CD4-positive, alpha-beta T cell treated with Interferon alpha-2 for 1 hour (primary cell): ENCODE measurements around the gene SULT1A2.
"Not testable (repeated sequence)": the region's sequence is repeated elsewhere in the genome, so short reads cannot be mapped to it uniquely, and the experiment has no call there.

ENCODE experiments used
- DNase-seq, 2 donors: peaks; one replicate each; pipeline ENCODE4 v3.0.0-alpha.2; 2020 to 2022

SULT1A2 gene

GRCh38 chr16:28554634-28555423 lies 42.0 kb downstream of the SULT1A2 start:
- no peak for DNase-seq

GRCh38 chr16:28553776-28554633 lies 42.8 kb downstream of the SULT1A2 start, which contains the start of gene SGF29:
SGF29 (plus strand) TSS chr16:28553920; CDS start chr16:28581070, 27,150 bp downstream.
- DNase-seq, result peak; percentile 93 to 95

GRCh38 chr16:28549301-28549899 lies 47.5 kb downstream of the SULT1A2 start:
- peak in 1 of 2 donors; percentile 55 for DNase-seq

- DNase-seq, result no peak
Observed at GRCh38 chr16:28548306-28548802, 48.5 kb downstream of the SULT1A2 start.

- no peak for DNase-seq
Observed at GRCh38 chr16:28546626-28547025, 50.2 kb downstream of the SULT1A2 start.

GRCh38 chr16:28545964-28546363 lies 50.9 kb downstream of the SULT1A2 start:
- not testable (repeated sequence) for DNase-seq

- DNase-seq, result no peak
Observed at GRCh38 chr16:28544998-28545397, 51.9 kb downstream of the SULT1A2 start.

GRCh38 chr16:28543072-28543471 lies 53.8 kb downstream of the SULT1A2 start:
- DNase-seq, result peak; percentile 26 to 50

- DNase-seq, result no peak
Observed at GRCh38 chr16:28542646-28543045, 54.2 kb downstream of the SULT1A2 start.
